Esophagus (tissue), 2 donors: ENCODE results near the gene VIPR1. TPM values are rescaled to one million over a fixed set of nuclear protein-coding genes. Genes with fewer than 3 reads are reported as not detected.

Source experiments
- H3K27ac ChIP-seq, 2 donors: one replicate each; pipeline ENCODE4 v1.5.1; 2013; ENCODE audit warnings: low read depth in 2 of 2, mild to moderate bottlenecking in 2 of 2, inconsistent platforms in 1 of 2, low read length in 1 of 2, moderate library complexity in 1 of 2
- H3K27me3 ChIP-seq, 2 donors: one replicate each; pipeline ENCODE4 v1.6.1; 2013; ENCODE audit warnings: low read length in 2 of 2, control low read depth in 1 of 2, mild to moderate bottlenecking in 1 of 2; ENCODE audit not compliant: insufficient read depth in 2 of 2, control insufficient read depth in 1 of 2
- H3K36me3 ChIP-seq, 2 donors: one replicate each; pipeline ENCODE4 v1.6.1; 2013; ENCODE audit warnings: low read length in 1 of 2; ENCODE audit not compliant: control insufficient read depth in 2 of 2, insufficient read depth in 2 of 2
- H3K4me1 ChIP-seq, 2 donors: one replicate each; pipeline ENCODE4 v1.6.1; 2013; ENCODE audit warnings: low read length in 1 of 2; ENCODE audit not compliant: control insufficient read depth in 2 of 2, insufficient read depth in 2 of 2
- H3K4me3 ChIP-seq, 2 donors: one replicate each; pipeline ENCODE4 v1.5.1; 2013; ENCODE audit warnings: low read length in 2 of 2, mild to moderate bottlenecking in 2 of 2, low read depth in 1 of 2, moderate library complexity in 1 of 2
- H3K9me3 ChIP-seq, 2 donors: one replicate each; pipeline ENCODE4 v1.6.1; 2013; ENCODE audit warnings: mild to moderate bottlenecking in 2 of 2, low read depth in 1 of 2, low read length in 1 of 2, moderate library complexity in 1 of 2; ENCODE audit not compliant: control insufficient read depth in 2 of 2, insufficient read depth in 1 of 2
- WGBS, 2 donors: extraction: QIAGEN DNeasy Blood & Tissue Kit; methylation state at CpG; one replicate each; pipeline ENCODE4 v1.1.7; 2013; 5-methylcytosine and 5-hydroxymethylcytosine counted together
- polyA plus RNA-seq, 2 donors: library from polyadenylated mRNA; stranded (reverse); fragments of 200-250 nt; gene quantifications; one replicate each; pipeline ENCODE4 v1.2.3, GENCODE V29; 2013
- donor health status: healthy with polysubstance abuse.
- donor health status: Bipolar disorder and iron deficiency.

VIPR1 gene
- polyA plus RNA-seq, 2 donors = 3.6 to 7.0 TPM

GRCh38 chr3:42507761-42508335, 5.4 kb downstream of the VIPR1 start:
- H3K27ac ChIP-seq = no peak overlapping the region

GRCh38 chr3:42508562-42508961, 6.1 kb downstream of the VIPR1 start:
- no peak overlapping the region for H3K27ac ChIP-seq
- no peaks in the 10 kb centered on the region for H3K27me3 ChIP-seq
- H3K36me3 ChIP-seq = no peaks in the 10 kb centered on the region
- no peak overlapping the region for H3K4me3 ChIP-seq
- WGBS, 2 donors = 61 to 73% methylated on average over 4 of the region's 4 CpGs
- H3K4me1 ChIP-seq = peaks cover 0 to 3% of the 10 kb centered on the region in 2 donors
- no peaks in the 10 kb centered on the region for H3K9me3 ChIP-seq

More at GRCh38 chr3:42507761-42508335, 5.4 kb downstream of the VIPR1 start:
- Histone ChIP-seq H3K4me3 (no peak overlapping the region), H3K9me3 (no peaks in the 10 kb centered on the region), H3K27me3 (no peaks in the 10 kb centered on the region), H3K4me1 (peaks cover 1 to 6% of the 10 kb centered on the region in 2 donors), H3K36me3 (no peaks in the 10 kb centered on the region)
- 57 to 69% methylated on average over 6 of the region's 6 CpGs for WGBS, 2 donors

- H3K9me3 ChIP-seq = no peaks in the 10 kb centered on the region
- H3K27me3 ChIP-seq = no peaks in the 10 kb centered on the region
- no peaks in the 10 kb centered on the region for H3K36me3 ChIP-seq
- 71 to 79% methylated on average over 3 of the region's 3 CpGs for WGBS, 2 donors
- no peak overlapping the region for H3K27ac ChIP-seq
- H3K4me1 ChIP-seq = peaks cover 0 to 3% of the 10 kb centered on the region in 2 donors
- no peak overlapping the region for H3K4me3 ChIP-seq
These were observed 6.7 kb downstream of the VIPR1 start for GRCh38 chr3:42509111-42509510.

GRCh38 chr3:42510325-42510724, 7.9 kb downstream of the VIPR1 start:
- Histone ChIP-seq H3K9me3 (no peaks in the 10 kb centered on the region), H3K27ac (no peak overlapping the region), H3K4me3 (no peak overlapping the region), H3K36me3 (no peaks in the 10 kb centered on the region), H3K4me1 (peaks cover 0 to 9% of the 10 kb centered on the region in 2 donors), H3K27me3 (no peaks in the 10 kb centered on the region)
- 81 to 82% methylated on average over 4 of the region's 4 CpGs for WGBS, 2 donors

GRCh38 chr3:42511201-42511600, 8.8 kb downstream of the VIPR1 start:
- WGBS, 2 donors = 74 to 76% methylated on average over 1 of the region's 1 CpG
- Histone ChIP-seq H3K36me3 (no peaks in the 10 kb centered on the region), H3K27ac (no peak overlapping the region), H3K4me1 (peaks cover under 1 to 17% of the 10 kb centered on the region in 2 donors), H3K4me3 (no peak overlapping the region), H3K27me3 (no peaks in the 10 kb centered on the region), H3K9me3 (no peaks in the 10 kb centered on the region)

GRCh38 chr3:42511736-42512135, 9.3 kb downstream of the VIPR1 start:
- Histone ChIP-seq H3K27ac (no peak overlapping the region), H3K4me1 (peaks cover 5 to 19% of the 10 kb centered on the region in 2 donors)
- WGBS, 2 donors = 69 to 81% methylated on average over 2 of the region's 2 CpGs

GRCh38 chr3:42513121-42513520, 10.7 kb downstream of the VIPR1 start:
- H3K4me3 ChIP-seq = no peak overlapping the region
- peaks cover 5 to 21% of the 10 kb centered on the region in 2 donors for H3K4me1 ChIP-seq
- WGBS, 2 donors = 82 to 86% methylated on average over 3 of the region's 3 CpGs
- no peaks in the 10 kb centered on the region for H3K36me3 ChIP-seq
- no peaks in the 10 kb centered on the region for H3K27me3 ChIP-seq
- H3K9me3 ChIP-seq = no peaks in the 10 kb centered on the region
- H3K27ac ChIP-seq = no peak overlapping the region

More at GRCh38 chr3:42511736-42512135, 9.3 kb downstream of the VIPR1 start:
- Histone ChIP-seq H3K9me3 (no peaks in the 10 kb centered on the region), H3K36me3 (no peaks in the 10 kb centered on the region), H3K4me3 (no peak overlapping the region), H3K27me3 (no peaks in the 10 kb centered on the region)

GRCh38 chr3:42513521-42513920, 11.1 kb downstream of the VIPR1 start:
- peaks cover 5 to 21% of the 10 kb centered on the region in 2 donors for H3K4me1 ChIP-seq
- H3K27me3 ChIP-seq = no peaks in the 10 kb centered on the region
- WGBS, 2 donors = 76 to 90% methylated on average over 6 of the region's 6 CpGs
- H3K27ac ChIP-seq = no peak overlapping the region
- no peaks in the 10 kb centered on the region for H3K9me3 ChIP-seq
- no peak overlapping the region for H3K4me3 ChIP-seq
- H3K36me3 ChIP-seq = no peaks in the 10 kb centered on the region

- Histone ChIP-seq H3K4me1 (peaks cover 5 to 21% of the 10 kb centered on the region in 2 donors), H3K36me3 (no peaks in the 10 kb centered on the region), H3K9me3 (no peaks in the 10 kb centered on the region), H3K27me3 (no peaks in the 10 kb centered on the region), H3K27ac (peak overlapping the region; percentile 79 to 82), H3K4me3 (no peak overlapping the region)
- 35 to 48% methylated on average over 3 to 4 of the region's 4 CpGs for WGBS, 2 donors
These were observed 12.4 kb downstream of the VIPR1 start for GRCh38 chr3:42514876-42515275.

- Histone ChIP-seq H3K27ac (peak overlapping the region; percentile 82 to 89), H3K9me3 (no peaks in the 10 kb centered on the region), H3K27me3 (no peaks in the 10 kb centered on the region), H3K4me3 (no peak overlapping the region), H3K4me1 (peaks cover 5 to 24% of the 10 kb centered on the region in 2 donors), H3K36me3 (no peaks in the 10 kb centered on the region)
- WGBS, 2 donors = 51 to 64% methylated on average over 12 of the region's 12 CpGs
These were observed 13.0 kb downstream of the VIPR1 start for GRCh38 chr3:42515391-42515916.
